Type B pancreatic cell (in vitro differentiated cells): ENCODE results near the gene PHF1. TPM values are rescaled to one million over a fixed set of nuclear protein-coding genes. Genes with fewer than 3 reads are reported as not detected.
A peak's percentile ranks its signal among the peaks of the same experiment; 100 is the strongest.

Experiments used
- DNase-seq: peaks from one replicate; pipeline ENCODE4 v3.0.0; 2021; ENCODE audit warnings: mixed read lengths; ENCODE audit not compliant: unreplicated experiment; ENCODE audit errors: extremely low spot score
- H3K27ac Mint-ChIP-seq: 2 replicates; pipeline ENCODE4 v1.8.0; 2021; ENCODE audit warnings: mild to moderate bottlenecking, mixed read lengths
- H3K27me3 Mint-ChIP-seq: 2 replicates; pipeline ENCODE4 v1.8.0; 2021; ENCODE audit warnings: mixed read lengths
- H3K36me3 Mint-ChIP-seq: 2 replicates; pipeline ENCODE4 v1.8.0; 2021; ENCODE audit warnings: mixed read lengths
- H3K4me1 Mint-ChIP-seq: one replicate; pipeline ENCODE4 v1.8.0; 2021; ENCODE audit warnings: mixed read lengths; ENCODE audit not compliant: unreplicated experiment
- H3K4me3 Mint-ChIP-seq: 2 replicates; pipeline ENCODE4 v1.8.0; 2021; ENCODE audit warnings: mild to moderate bottlenecking, mixed read lengths
- H3K9me3 Mint-ChIP-seq: 2 replicates; pipeline ENCODE4 v1.8.0; 2021; ENCODE audit warnings: mixed read lengths
- CTCF ChIP-seq: fragments of 200-600 bp; sonication (generic); conservative IDR thresholded peaks from 2 replicates; pipeline ENCODE4 v1.5.0; 2021; ENCODE audit warnings: antibody characterized with exemption, mild to moderate bottlenecking
- total RNA-seq: library from RNA; stranded (reverse); gene quantifications from 2 replicates; pipeline ENCODE4 v1.2.1, GENCODE V29; 2021; ENCODE audit warnings: low replicate concordance

Gene PHF1
- total RNA-seq, 1 donor from 2014 or later = 49.6 TPM

GRCh38 chr6:33419580-33420490 lies 9.0 kb downstream of the PHF1 start, which contains the start of gene SYNGAP1:
SYNGAP1 (plus strand) TSS chr6:33420065; CDS start chr6:33420265, 200 bp downstream.
- H3K27ac Mint-ChIP-seq = peak within 1 kb of the TSS; percentile 99
- H3K36me3 Mint-ChIP-seq = peaks cover 17% of the 10 kb centered on the region
- H3K4me1 Mint-ChIP-seq = peaks cover 60% of the 10 kb centered on the region
- H3K4me3 Mint-ChIP-seq = peak within 1 kb of the TSS; percentile 96
- H3K9me3 Mint-ChIP-seq = no peaks in the 10 kb centered on the region
- H3K27me3 Mint-ChIP-seq = peaks cover 8% of the 10 kb centered on the region
- DNase-seq = no peak
- no peak for TF ChIP-seq CTCF

GRCh38 chr6:33420491-33421343 lies 9.9 kb downstream of the PHF1 start:
- H3K27ac Mint-ChIP-seq = peak overlapping the region; percentile 70

GRCh38 chr6:33421344-33421643 lies 10.5 kb downstream of the PHF1 start:
- TF ChIP-seq CTCF = no peak
- Mint-ChIP-seq H3K4me3 (peak overlapping the region; percentile 81), H3K27ac (peak overlapping the region; percentile 70), H3K4me1 (peaks cover 57% of the 10 kb centered on the region), H3K27me3 (peaks cover 8% of the 10 kb centered on the region), H3K9me3 (no peaks in the 10 kb centered on the region), H3K36me3 (peaks cover 13% of the 10 kb centered on the region)
- no peak for DNase-seq

More at GRCh38 chr6:33420491-33421343, 9.9 kb downstream of the PHF1 start:
- Mint-ChIP-seq H3K36me3 (peaks cover 13% of the 10 kb centered on the region), H3K4me1 (peaks cover 60% of the 10 kb centered on the region), H3K9me3 (no peaks in the 10 kb centered on the region), H3K27me3 (peaks cover 8% of the 10 kb centered on the region), H3K4me3 (peak overlapping the region; percentile 87)
- DNase-seq = no peak
- no peak for TF ChIP-seq CTCF

GRCh38 chr6:33423777-33424176 lies 13.0 kb downstream of the PHF1 start:
- H3K4me1 Mint-ChIP-seq = peaks cover 58% of the 10 kb centered on the region
- H3K36me3 Mint-ChIP-seq = peaks cover 13% of the 10 kb centered on the region
- H3K9me3 Mint-ChIP-seq = no peaks in the 10 kb centered on the region
- DNase-seq = no peak
- no peak for TF ChIP-seq CTCF
- peak overlapping the region; percentile 96 for H3K27ac Mint-ChIP-seq
- peak overlapping the region; percentile 93 for H3K4me3 Mint-ChIP-seq
- peaks cover 4% of the 10 kb centered on the region for H3K27me3 Mint-ChIP-seq

- no peak for DNase-seq
- Mint-ChIP-seq H3K36me3 (peaks cover 13% of the 10 kb centered on the region), H3K9me3 (no peaks in the 10 kb centered on the region), H3K27ac (peak overlapping the region; percentile 96), H3K4me1 (peaks cover 61% of the 10 kb centered on the region), H3K4me3 (peak overlapping the region; percentile 93), H3K27me3 (peaks cover 4% of the 10 kb centered on the region)
- TF ChIP-seq CTCF = no peak
Observed at GRCh38 chr6:33424855-33425667, 14.2 kb downstream of the PHF1 start.
